Thyroid gland (tissue), 4 donors: Measurements from ENCODE around the gene RPS4Y1.

Source experiments
- POLR2A ChIP-seq, 2 donors: fragments of 450-650 bp; IDR thresholded peaks; one replicate each; pipeline ENCODE4 v1.6.1; 2017; ENCODE audit warnings: antibody characterized with exemption in 2 of 2, mild to moderate bottlenecking in 2 of 2, moderate library complexity in 1 of 2
- TF ChIP-seq, protein P1 (sequence below), 6 experiments: fragments of 200-600 bp in 3 of 6; fragments of 450-650 bp in 3 of 6; sonication (generic) in 3 of 6; IDR thresholded peaks; one replicate each; pipeline ENCODE4 v1.5.1; 2016 to 2019; ENCODE audit warnings: antibody characterized with exemption in 6 of 6, mild to moderate bottlenecking in 2 of 6, inconsistent platforms in 1 of 6, moderate library complexity in 1 of 6

DNA sequence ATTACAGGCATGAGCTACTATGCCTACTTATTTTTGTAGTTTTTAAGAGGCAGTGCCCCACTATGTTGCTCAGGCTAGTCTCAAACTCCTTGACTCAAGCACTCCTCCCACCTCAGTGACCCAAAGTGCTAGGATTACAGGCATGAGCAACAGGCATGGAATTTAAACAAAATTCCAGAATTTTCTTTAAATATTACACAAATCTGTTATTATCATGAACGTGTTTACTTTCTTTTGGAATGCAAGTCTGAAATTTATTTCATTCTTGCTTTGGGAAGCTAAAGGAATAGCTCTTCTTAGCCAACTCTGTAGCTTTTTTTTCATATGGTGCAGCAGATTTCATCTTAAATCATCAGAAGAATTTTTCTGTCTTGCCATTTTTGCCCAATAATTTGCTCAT is 66.0 kb downstream of the RPS4Y1 start:
- TF ChIP-seq, protein P1, sequence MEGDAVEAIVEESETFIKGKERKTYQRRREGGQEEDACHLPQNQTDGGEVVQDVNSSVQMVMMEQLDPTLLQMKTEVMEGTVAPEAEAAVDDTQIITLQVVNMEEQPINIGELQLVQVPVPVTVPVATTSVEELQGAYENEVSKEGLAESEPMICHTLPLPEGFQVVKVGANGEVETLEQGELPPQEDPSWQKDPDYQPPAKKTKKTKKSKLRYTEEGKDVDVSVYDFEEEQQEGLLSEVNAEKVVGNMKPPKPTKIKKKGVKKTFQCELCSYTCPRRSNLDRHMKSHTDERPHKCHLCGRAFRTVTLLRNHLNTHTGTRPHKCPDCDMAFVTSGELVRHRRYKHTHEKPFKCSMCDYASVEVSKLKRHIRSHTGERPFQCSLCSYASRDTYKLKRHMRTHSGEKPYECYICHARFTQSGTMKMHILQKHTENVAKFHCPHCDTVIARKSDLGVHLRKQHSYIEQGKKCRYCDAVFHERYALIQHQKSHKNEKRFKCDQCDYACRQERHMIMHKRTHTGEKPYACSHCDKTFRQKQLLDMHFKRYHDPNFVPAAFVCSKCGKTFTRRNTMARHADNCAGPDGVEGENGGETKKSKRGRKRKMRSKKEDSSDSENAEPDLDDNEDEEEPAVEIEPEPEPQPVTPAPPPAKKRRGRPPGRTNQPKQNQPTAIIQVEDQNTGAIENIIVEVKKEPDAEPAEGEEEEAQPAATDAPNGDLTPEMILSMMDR (IDR thresholded peaks at IDR 0.05), result no peak
- no peak for TF ChIP-seq POLR2A (IDR thresholded peaks at IDR 0.05)
